ENCODE measurements around the gene RABGAP1L. TPM values are rescaled to one million over a fixed set of nuclear protein-coding genes. Genes with fewer than 3 reads are reported as not detected.

RABGAP1L gene
- total and polyA plus RNA-seq, 2 donors from 2014 or later = 16.2 to 48.5 TPM

- Histone ChIP-seq H3K4me1 (ENCODE audit: control insufficient read depth in 2 of 3, insufficient read depth in 2 of 3, low read depth in 1 of 3, low read length in 3 of 3) (no peaks in the 10 kb centered on the region), H3K36me3 (ENCODE audit: control insufficient read depth in 2 of 3, insufficient read depth in 3 of 3, low read length in 3 of 3) (no peaks in the 10 kb centered on the region), H3K27me3 (ENCODE audit: control insufficient read depth, insufficient read depth, low read length) (no peaks in the 10 kb centered on the region), H3K4me3 (ENCODE audit: low read length in 3 of 3) (no peak overlapping the region), H3K27ac (ENCODE audit: low read depth in 2 of 2, low read length in 2 of 2) (no peak overlapping the region), H3K9me3 (ENCODE audit: control insufficient read depth in 2 of 3, insufficient read depth in 1 of 3, low read length in 3 of 3) (no peaks in the 10 kb centered on the region), H3K9ac (ENCODE audit: low read length in 3 of 3) (no peak overlapping the region)
- FAIRE-seq (no peak), DNase-seq (no peak)
- TF ChIP-seq CTCF (IDR thresholded peaks at IDR 0.05; ENCODE audit: borderline replicate concordance, extremely low read depth, insufficient read depth) = no peak
- intact Hi-C loops (cut with DNase I) = no loop called here
Observed at GRCh38 chr1:174858301-174858700, 699.0 kb downstream of the RABGAP1L start.

GRCh38 chr1:174870319-174870718 lies 711.0 kb downstream of the RABGAP1L start:
- DNase-seq = no peak
- H3K4me3 ChIP-seq (ENCODE audit: low read length in 3 of 3) = no peak overlapping the region
- H3K36me3 ChIP-seq (ENCODE audit: control insufficient read depth in 2 of 3, insufficient read depth in 3 of 3, low read length in 3 of 3) = no peaks in the 10 kb centered on the region
- intact Hi-C loops (cut with DNase I) = no loop called here
- H3K9ac ChIP-seq (ENCODE audit: low read length in 3 of 3) = no peak overlapping the region
- H3K27ac ChIP-seq (ENCODE audit: low read depth in 2 of 2, low read length in 2 of 2) = no peak overlapping the region
- H3K9me3 ChIP-seq (ENCODE audit: control insufficient read depth in 2 of 3, insufficient read depth in 1 of 3, low read length in 3 of 3) = no peaks in the 10 kb centered on the region
- TF ChIP-seq CTCF (IDR thresholded peaks at IDR 0.05; ENCODE audit: borderline replicate concordance, extremely low read depth, insufficient read depth) = no peak
- no peaks in the 10 kb centered on the region for H3K27me3 ChIP-seq (ENCODE audit: control insufficient read depth, insufficient read depth, low read length)
- H3K4me1 ChIP-seq (ENCODE audit: control insufficient read depth in 2 of 3, insufficient read depth in 2 of 3, low read depth in 1 of 3, low read length in 3 of 3) = no peaks in the 10 kb centered on the region
- FAIRE-seq = no peak

- no peak overlapping the region for H3K27ac ChIP-seq (ENCODE audit: low read depth in 2 of 2, low read length in 2 of 2)
- intact Hi-C loops (cut with DNase I) = no loop called here
- no peaks in the 10 kb centered on the region for H3K9me3 ChIP-seq (ENCODE audit: control insufficient read depth in 2 of 3, insufficient read depth in 1 of 3, low read length in 3 of 3)
- H3K4me1 ChIP-seq (ENCODE audit: control insufficient read depth in 2 of 3, insufficient read depth in 2 of 3, low read depth in 1 of 3, low read length in 3 of 3) = no peaks in the 10 kb centered on the region
- H3K36me3 ChIP-seq (ENCODE audit: control insufficient read depth in 2 of 3, insufficient read depth in 3 of 3, low read length in 3 of 3) = no peaks in the 10 kb centered on the region
- DNase-seq = no peak
- no peak for FAIRE-seq
- no peak overlapping the region for H3K4me3 ChIP-seq (ENCODE audit: low read length in 3 of 3)
- H3K27me3 ChIP-seq (ENCODE audit: control insufficient read depth, insufficient read depth, low read length) = no peaks in the 10 kb centered on the region
- no peak overlapping the region for H3K9ac ChIP-seq (ENCODE audit: low read length in 3 of 3)
- no peak for TF ChIP-seq CTCF (IDR thresholded peaks at IDR 0.05; ENCODE audit: borderline replicate concordance, extremely low read depth, insufficient read depth)
Observed at GRCh38 chr1:174871886-174872285, 712.6 kb downstream of the RABGAP1L start.

- H3K9ac ChIP-seq (ENCODE audit: low read length in 3 of 3) = no peak overlapping the region
- FAIRE-seq = no peak
- DNase-seq = no peak
- no peaks in the 10 kb centered on the region for H3K27me3 ChIP-seq (ENCODE audit: control insufficient read depth, insufficient read depth, low read length)
- no peak for TF ChIP-seq CTCF (IDR thresholded peaks at IDR 0.05; ENCODE audit: borderline replicate concordance, extremely low read depth, insufficient read depth)
- H3K36me3 ChIP-seq (ENCODE audit: control insufficient read depth in 2 of 3, insufficient read depth in 3 of 3, low read length in 3 of 3) = no peaks in the 10 kb centered on the region
- H3K9me3 ChIP-seq (ENCODE audit: control insufficient read depth in 2 of 3, insufficient read depth in 1 of 3, low read length in 3 of 3) = no peaks in the 10 kb centered on the region
- no peaks in the 10 kb centered on the region for H3K4me1 ChIP-seq (ENCODE audit: control insufficient read depth in 2 of 3, insufficient read depth in 2 of 3, low read depth in 1 of 3, low read length in 3 of 3)
- no peak overlapping the region for H3K27ac ChIP-seq (ENCODE audit: low read depth in 2 of 2, low read length in 2 of 2)
- H3K4me3 ChIP-seq (ENCODE audit: low read length in 3 of 3) = no peak overlapping the region
- intact Hi-C loops (cut with DNase I) = no loop called here
Observed at GRCh38 chr1:174872615-174873058, 713.3 kb downstream of the RABGAP1L start.
